Measurements from ENCODE around the gene RFTN1.
"Not testable (repeated sequence)": the region's sequence is repeated elsewhere in the genome, so short reads cannot be mapped to it uniquely, and the experiment has no call there.

Gene RFTN1

DNA sequence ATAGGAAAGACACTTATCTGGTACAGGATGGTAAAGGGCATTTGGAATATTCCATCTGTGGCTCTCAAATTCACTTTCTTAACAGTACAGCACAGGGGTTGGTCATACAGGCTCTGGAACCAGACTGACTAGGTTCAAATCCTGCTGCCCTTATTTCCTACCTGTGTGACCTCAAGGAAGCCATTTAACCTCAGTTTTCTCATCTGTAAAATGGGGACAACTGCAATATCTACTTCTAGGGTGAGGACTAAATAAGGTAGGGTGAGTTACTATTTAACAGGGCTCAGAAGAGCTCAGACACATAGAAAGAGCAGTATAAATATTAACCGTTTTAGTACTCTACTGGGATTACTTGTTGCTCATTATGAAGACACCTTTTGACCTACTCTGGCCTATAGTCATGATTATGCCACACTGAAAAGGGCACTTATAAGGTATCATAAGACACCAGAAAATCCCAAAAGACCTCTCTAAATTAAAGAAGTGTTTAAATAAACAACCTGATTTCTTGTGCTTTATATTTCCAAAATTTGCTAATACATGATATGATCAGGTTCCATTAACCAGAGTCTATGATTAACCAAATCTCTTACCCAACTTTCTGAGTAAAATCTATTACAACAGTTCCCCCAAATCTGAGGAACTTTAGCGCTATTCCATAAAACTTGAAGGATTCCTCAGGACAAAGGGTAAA lies 6.5 kb downstream of the RFTN1 start:
- DNase-seq (ENCODE audit: low read depth in 2 of 2): no peak

- DNase-seq (ENCODE audit: low read depth in 2 of 2): no peak
These were observed 7.0 kb downstream of the RFTN1 start for GRCh38 chr3:16506451-16506850.

- no peak for DNase-seq (ENCODE audit: low read depth in 2 of 2)
These were observed 8.8 kb downstream of the RFTN1 start for GRCh38 chr3:16504692-16505091.

- DNase-seq (ENCODE audit: low read depth in 2 of 2): no peak
These were observed 9.3 kb downstream of the RFTN1 start for GRCh38 chr3:16504242-16504641.

DNA sequence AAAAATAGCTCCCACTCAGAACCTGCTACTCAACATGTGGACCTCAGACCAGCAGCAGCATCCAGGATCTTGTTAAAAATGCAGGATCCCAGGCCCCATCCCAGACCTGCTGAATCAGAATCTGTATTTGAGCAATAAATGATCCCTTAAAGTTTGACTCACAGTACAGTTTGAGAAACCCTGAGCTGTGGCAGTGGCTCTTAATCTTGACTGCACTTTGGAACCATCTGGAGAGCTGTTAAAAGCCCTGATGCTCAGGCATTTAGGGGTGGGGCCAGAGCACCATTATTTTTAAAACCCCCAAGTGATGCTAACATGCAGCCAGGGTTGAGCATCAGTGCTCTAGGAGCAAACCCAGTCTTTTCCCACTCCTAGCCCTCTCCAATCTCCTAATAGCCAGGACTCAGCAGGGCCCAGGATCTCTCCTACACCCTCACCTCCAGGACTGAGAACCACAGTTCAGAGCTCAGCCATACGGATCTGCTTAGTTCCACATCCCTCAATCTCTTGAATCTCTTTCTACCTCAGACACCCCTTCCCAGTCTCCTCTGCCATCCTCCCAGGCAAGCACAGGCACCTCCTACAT lies 10.2 kb downstream of the RFTN1 start:
- DNase-seq (ENCODE audit: low read depth in 2 of 2): no peak

- DNase-seq (ENCODE audit: low read depth in 2 of 2): no peak
These were observed 11.1 kb downstream of the RFTN1 start for GRCh38 chr3:16502347-16502908.

- no peak for DNase-seq (ENCODE audit: low read depth in 2 of 2)
These were observed 12.1 kb downstream of the RFTN1 start for GRCh38 chr3:16501376-16501775.

DNA sequence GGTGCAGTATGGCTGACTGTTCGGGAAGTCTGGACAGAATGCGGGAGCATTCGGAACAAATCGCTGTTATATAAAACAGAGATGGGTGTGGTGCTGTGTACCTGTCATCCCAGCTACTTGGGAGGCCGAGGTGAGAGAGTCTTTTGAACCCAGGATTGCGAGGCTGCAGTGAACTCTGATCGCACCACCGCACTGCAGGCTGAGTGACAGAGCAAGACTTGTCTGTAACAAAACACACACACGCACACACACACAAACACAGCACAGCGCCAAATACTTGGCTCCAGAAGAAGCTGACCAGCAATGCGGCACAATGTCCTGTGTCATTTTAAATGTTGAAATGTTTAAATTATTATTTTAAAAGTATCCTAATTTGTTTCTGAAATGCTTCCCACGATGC lies 12.6 kb downstream of the RFTN1 start:
- no peak for DNase-seq (ENCODE audit: low read depth in 2 of 2)

- no peak for DNase-seq (ENCODE audit: low read depth in 2 of 2)
These were observed 13.4 kb downstream of the RFTN1 start for GRCh38 chr3:16500093-16500492.

DNA sequence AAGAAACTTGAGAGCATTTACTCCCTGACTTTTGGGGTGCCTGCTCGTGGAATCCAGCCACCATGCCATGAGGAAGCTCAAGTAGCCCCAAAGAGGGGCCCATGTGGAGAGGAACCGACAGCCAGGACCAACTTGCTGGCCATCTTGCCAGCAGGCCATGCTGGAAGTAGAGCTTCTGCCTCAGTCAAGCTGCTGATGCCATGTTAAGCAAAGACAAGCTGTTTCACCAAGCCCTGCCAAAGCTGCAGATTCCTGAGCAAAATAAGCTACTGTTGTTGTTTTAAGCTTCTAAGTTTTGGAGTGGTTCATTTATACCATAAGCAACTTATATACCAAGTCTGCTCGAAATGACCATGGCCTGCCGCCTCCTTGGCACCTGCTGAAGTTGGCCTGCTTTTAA lies 14.1 kb downstream of the RFTN1 start:
- no peak for DNase-seq (ENCODE audit: low read depth in 2 of 2)

GRCh38 chr3:16498130-16498890 lies 15.2 kb downstream of the RFTN1 start:
- no peak for DNase-seq (ENCODE audit: low read depth in 2 of 2)

DNA sequence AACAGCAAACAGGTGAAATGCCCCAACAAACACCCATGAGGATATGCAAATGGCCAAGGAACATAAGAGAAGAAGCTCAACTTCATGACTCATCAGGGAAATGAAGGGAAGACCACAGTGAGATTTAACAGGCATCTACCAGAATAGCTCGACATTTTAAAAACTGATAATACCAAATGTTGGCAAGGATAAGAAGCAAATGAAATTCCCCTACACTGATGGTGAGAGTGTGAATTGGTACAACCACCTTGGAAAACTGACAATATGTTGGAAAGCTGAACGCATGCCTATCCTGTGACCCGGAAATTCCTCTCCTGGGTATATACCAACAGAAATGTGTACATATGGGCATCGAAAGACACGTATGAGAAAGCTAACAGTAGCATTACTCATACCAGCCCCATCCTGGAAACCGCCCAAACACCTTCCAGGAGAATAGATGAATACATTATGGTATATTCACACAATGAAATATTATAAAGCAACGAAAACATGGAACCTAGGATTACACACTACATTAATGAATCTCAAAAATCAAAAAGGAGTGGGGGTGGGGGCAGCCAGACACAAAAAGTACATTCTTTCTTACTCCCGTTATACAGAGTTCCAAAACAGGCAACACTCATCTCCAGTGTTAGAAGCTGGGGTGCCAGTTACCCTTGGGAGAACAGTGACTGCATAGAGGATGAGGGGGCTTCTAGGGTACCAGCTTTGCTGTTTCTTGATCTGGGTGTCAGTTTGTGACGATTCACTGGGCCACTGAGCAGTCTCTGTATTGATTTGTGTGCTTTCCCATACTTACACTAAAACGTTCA lies 16.9 kb downstream of the RFTN1 start:
- no peak for DNase-seq (ENCODE audit: low read depth in 2 of 2)

DNA sequence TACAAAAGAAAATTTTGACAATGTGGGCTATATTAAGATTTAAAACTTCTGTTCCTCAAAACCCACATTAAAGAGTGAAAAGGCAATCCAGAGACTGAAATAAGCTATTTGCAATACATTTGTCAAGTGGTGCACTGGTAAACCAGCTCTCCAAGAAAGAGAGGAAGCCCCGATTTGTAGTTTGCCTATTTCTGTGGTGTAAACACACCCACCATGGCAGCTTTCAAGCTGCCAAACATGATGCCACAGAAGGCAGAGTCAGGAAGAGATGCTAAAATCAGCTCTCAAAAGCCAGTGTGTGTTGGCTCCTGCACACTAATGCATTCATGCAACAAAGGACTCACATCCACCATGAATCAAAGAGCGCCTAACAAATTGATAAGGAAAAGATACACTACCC lies 17.5 kb downstream of the RFTN1 start:
- DNase-seq (ENCODE audit: low read depth in 2 of 2): no peak

DNA sequence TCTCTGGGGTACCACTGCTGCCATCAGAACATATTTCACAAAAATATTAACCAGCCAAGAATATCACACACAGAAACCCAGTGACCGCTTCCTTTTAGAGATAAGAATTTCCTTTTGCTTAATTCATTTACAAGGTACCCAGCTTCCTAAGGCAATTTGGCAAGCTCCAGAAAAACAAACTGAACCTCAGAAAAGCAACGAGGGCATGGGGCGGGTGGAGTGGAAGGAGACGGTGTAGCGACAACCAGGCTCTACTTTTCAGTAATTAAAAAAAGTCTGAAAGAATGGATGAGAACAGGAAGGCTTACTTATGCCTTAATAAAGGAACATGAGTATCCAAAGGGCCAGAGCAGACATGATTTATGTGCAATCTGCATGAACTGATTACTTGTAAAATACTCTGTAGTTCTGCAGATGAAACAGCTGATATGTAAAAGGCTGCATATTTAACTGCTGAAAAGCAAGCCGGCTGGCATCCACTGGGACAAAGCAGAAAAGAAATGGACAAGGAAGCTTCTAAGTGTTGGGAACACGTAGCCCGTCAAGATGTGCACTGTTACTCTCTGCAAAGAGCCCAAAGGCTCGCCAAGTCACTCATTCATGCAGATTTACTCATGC lies 18.6 kb downstream of the RFTN1 start:
- no peak for DNase-seq (ENCODE audit: low read depth in 2 of 2)

DNA sequence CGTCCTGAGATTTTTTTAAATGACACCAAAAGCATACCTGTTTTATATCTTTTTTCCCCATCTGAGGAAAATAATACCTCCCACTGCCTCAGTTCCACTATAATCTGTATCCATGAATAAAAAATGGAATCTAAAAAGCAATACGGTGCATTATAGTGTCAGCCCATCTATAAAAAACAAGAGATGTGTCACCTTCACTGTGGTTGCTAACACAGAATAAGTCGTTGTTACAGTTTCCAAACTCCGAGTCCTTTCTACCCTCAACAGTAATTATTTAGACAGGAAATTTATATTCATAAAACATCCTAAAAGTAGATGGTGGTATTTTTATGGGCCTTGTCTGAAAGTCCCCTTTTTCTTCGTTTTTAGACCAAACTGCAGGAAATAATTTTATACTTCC lies 19.4 kb downstream of the RFTN1 start:
- no peak for DNase-seq (ENCODE audit: low read depth in 2 of 2)

DNA sequence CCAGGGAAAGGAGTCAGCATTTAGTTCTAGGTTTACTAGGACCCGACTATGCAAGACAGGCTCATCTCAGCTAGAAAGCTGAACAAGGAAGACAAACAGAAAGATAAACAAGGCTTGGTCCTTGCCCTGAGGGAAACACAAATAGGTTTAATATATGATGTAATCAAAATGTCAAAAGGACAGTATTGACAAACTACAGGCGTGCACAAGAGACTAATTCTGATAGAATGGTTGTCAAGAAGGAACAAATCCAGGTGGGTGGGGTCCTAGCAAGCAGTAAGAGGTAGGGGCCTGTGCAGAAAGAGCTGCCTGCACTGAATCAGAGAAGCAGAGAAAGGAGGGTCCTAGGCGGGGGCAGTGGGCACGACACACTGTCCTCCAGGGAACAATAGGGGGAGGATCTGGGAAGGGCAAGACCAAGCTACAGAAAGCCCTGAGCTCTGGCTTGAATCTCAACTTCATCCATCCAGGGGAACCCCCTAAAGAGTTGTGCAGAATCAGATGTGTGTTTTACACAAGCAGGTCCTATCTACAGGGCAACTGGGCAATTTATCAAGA lies 23.4 kb downstream of the RFTN1 start:
- no peak for DNase-seq (ENCODE audit: low read depth in 2 of 2)

DNA sequence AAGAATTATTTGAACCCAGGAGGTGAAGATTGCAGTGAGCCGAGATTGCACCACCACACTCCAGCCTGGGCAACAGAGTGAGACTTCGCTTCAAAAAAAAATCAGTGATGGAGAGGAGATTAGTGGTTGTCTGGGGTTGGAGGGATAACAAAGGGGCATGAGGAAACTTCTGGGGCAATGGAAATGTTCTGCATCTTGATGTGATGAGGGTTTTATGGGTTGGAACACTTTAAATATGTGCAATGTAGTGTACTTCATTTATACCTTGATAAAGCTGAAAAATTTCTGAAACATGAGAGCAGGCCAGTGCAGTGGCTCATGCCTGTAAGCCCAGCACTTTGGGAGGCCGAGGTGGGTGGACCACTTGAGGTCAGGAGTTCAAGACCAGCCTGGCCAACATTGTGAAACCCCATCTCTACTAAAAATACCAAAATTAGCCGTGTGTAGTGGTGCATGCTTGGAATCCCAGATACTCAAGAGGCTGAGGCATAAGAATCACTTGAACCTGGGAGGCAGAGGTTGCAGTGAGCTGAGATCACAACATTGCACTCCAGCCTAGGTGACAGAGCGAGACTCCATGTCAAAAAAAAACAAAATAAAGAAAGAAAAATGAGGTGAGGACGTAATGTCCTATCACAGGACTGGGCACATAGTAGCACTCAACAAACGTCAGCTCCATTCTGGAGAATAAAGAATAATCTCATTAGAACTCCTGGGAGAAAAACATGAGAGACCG lies 24.0 kb downstream of the RFTN1 start:
- DNase-seq (ENCODE audit: low read depth in 2 of 2): not testable (repeated sequence)

GRCh38 chr3:16488637-16489036 lies 24.9 kb downstream of the RFTN1 start:
- no peak for DNase-seq (ENCODE audit: low read depth in 2 of 2)

DNA sequence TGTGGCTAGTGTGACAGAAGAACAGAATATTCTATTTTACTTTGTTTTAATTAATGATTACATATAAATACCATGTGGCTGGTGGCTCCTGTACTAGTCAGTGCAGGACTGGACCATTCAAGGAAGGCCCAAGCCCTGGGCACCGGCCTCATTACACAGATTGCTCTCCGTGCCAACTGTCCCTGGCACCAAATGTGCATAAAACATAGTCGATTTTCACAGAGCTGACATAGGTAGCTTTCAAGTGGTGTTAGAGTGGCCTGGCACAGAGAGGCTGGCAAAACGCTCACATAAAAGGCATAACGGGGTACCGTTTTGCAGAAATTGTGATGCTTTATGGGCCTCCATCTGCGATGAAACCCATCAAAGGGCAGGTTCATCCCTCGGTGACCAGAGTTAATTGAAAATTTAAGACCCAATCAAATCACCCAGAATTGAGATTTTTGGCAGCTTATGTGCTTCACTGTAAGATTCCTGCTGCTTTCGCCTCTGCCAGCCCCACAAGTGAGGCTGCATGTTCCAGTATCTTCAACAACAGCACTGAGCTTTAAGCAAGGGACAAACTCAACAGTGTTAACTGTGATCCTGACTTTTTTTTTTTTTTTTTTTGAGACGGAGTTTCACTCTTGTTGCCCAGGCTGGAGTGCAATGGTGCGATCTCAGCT lies 25.9 kb downstream of the RFTN1 start:
- no peak for DNase-seq (ENCODE audit: low read depth in 2 of 2)

DNA sequence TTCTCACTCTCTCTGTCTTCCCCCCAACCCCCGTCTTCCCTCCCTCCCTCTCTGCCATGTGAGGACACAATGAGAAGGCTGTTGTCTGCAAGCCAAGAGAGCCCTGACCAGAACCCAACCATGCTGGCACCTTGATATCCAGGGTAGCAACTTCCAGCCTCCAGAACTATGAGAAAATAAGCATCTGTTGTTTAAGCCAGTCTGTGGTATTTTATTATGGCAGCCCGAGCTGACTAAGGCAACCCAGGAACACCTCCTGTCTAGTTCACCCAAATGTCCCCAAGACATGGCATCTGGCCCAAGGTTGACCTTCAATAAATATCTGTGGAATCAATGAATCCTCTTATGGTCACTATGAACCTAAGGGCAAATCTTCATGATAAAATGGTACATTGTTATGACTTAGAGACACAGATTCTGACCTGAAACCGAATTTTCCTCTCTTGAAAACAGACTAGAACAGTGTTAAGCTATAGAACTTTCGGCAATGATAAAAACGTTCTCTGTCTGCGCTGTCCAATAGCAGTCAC lies 26.5 kb downstream of the RFTN1 start:
- no peak for DNase-seq (ENCODE audit: low read depth in 2 of 2)

Measured in stimulated activated CD8-positive, alpha-beta memory T cell treated with anti-CD3 and anti-CD28 coated beads, Interleukin-15, amount 100 ng/mL, for 48 hours (primary cell).